GM19372 (cell line): ENCODE data around the gene LGMN.
"Not testable (repeated sequence)": the region's sequence is repeated elsewhere in the genome, so short reads cannot be mapped to it uniquely, and the experiment has no call there.

Experiments used
- ATAC-seq: cut with Tn5 transposase; IDR thresholded peaks from one replicate; pipeline ENCODE4 v1.9.1; 2021; ENCODE audit warnings: mild to moderate bottlenecking, low read depth, moderate library complexity; ENCODE audit not compliant: unreplicated experiment

The LGMN gene

DNA sequence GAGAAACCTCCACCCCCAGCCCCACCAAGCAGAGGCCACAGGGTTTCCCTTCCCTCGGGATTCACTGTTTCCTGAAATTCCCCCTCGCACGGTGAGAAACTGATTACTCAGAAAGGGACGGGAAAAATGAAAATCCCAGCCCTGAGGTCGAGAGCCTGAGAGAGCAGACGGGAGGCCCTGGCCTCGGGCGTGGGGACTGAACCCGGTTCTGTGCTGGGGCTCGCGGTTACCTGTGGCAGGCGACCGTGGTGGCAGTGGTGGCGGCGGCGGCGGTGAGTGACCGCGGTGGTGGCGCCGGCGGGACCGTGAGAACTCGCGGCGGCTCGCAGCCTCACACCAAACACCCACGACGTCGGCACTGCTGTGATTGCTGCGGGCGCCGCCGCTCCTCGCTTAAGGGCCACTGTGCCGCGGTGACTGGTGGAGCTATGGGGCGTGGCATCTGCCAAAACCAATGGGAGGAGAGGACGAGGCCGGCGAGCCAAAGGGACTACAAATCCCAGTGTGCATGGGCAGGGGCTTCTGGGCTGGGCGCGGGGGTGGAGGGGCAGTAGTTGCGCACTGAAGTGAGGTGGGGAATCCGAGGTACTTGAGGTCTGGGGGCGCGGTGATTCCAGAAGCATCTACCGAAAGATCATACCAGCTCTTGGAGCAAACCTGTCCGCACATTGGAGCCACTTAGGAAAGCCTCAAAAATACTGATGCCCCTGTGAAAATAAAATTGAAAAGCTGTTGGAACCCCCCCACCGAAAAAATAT lies at the start of gene LGMN:
Gene LGMN (minus strand): TSS at position 369 of the 758 bp plus-strand sequence. CDS start 15,841 bp downstream, outside the sequence.
- ATAC-seq: peak; percentile 77

DNA sequence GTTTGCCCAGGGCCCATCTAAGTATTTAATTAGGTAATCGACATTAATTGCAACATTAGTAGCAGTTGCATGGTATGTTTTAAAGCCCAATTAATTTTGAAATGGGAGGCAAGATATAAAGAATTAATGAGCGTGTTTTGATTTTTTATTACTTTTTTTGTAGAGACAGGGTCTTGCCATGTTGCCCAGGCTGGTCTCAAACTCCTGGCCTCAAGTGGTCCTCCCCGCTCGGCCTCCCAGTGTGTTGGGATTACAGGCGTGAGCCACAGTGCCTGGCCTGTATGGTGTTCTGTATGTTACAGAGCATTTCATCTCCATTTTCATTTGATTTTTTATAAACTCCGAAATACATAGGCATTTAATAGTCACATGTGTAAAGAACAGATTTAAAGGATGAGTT lies 46.5 kb upstream of the LGMN start:
- ATAC-seq: no peak

DNA sequence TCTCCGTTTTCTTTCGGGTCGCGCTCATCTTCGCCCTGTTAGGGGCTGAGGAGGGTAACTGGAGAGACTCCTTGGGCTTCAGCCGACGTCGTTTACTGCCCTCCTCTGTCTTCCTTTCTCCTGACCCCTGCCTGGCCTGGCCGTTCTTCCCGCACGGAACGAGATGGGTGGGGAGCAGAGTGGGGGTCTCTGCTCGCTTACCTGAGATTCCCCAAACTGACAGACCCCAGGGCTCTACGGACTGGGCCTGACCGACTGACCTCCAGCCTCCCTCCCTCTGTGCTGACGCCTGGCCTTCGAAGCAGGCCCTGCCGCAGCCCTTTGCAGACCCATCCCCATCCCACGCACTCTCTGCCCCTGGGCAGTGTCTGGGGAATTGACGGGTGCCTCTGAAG lies 46.1 kb upstream of the LGMN start:
- no peak for ATAC-seq

DNA sequence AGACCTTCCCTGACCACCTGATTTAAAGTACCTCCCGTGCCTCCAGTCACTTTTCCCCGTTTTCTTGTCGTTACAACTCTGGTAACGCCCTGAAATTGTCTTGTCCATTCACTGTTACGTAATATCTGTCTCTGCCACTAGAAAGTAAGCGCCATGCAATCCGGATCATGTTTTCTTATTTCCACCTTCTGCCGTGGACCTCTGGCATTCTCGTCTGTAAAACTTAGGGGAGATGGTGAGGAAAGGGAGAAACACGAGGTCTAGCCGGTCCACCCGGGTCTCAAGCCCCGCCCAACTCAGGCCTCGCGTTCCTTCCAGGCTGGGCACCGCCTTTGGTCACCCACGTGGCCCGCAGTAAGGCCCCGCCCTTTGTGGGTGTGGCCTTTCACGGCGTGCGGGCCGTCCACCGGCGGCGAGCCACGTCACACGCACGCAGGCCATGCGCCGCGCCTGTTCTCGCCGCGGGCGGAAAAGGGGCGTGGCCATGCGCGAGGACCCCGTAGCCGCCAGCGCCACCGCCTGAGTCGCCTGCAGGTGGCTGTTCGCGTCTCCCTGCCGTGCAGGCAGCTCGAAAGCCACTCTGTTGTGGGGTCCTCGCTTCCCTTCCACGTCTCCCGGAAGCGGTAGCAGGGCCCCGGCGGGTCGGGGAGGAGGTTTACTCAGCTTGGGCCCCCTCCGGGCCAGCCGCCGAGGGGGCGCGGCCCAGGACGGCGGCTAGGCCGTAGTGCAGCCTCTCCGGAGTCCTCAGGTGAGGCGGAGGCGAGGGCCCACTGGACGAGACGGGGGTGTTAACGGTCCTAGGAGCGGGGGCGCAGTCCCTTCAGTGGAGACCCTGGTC lies 45.5 kb upstream of the LGMN start, which contains the start of gene GOLGA5:
Gene GOLGA5 (plus strand): TSS at position 597 of the 838 bp plus-strand sequence. CDS start 3,133 bp downstream, outside the sequence.
- peak; percentile 91 for ATAC-seq

DNA sequence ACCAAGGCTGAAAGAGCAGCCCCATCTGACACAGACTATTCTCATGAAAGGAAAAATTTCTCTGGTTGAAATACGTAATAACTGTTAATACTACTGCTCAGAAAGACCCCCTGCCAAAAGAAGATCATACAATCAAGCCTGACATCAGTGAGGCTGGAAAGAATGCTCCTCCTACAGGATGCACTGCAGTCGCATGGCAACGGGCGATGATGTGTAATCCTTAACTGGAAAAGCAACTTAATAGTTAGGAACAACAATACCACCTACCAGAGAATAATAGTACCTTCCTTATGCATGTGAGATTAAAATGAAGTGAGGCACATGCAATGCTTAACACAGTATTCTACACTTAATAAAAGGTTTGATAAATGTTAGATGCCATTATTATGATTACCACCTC lies 44.5 kb upstream of the LGMN start:
- no peak for ATAC-seq

DNA sequence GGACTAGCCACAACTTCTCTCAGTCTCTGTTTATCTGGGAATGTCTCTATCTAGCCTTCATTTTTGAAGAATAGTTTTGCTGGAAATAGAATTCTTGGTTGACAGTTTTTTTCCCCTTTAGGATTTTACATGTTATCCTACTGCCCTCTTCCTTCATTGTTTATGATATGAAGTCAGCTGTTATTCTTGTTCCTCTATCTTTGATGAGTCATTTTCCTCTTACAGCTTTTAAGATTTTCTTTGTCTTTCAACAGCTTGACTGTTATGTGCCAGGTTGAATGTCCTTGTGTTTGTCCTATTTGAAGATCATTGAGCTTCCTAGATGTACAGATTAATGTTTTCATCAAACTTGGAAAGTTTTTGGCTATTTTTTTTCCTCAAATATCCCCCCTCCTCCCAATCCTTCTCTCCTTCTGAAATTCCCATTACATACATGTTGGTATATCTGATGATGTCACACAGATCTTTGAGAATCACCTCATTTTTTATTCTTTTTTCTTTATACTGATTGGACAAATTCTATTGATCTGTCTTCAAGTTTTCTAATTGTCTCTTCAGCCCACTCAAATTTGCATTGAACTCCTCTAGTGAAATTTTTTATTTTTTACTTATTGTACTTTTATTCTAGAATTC lies 41.1 kb upstream of the LGMN start:
- no peak for ATAC-seq

DNA sequence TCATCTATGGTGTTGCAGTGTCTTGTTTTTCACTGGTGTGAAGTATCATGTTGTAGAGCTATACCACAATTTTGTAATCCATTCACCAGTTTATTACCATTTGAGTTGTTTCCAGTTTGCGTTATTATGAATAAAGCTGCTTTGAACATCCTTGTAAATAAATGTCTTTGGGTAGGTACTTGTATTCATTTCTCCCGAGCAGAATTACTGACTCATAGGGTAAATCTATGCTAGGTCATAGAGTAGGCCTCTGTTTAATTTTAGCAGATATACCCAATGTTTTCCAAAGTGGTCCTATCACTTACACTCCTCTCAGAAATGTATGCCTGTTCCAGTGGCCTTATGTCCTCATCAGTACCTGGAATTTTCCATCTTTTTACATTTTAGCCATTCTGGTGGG lies 39.1 kb upstream of the LGMN start:
- ATAC-seq: no peak

DNA sequence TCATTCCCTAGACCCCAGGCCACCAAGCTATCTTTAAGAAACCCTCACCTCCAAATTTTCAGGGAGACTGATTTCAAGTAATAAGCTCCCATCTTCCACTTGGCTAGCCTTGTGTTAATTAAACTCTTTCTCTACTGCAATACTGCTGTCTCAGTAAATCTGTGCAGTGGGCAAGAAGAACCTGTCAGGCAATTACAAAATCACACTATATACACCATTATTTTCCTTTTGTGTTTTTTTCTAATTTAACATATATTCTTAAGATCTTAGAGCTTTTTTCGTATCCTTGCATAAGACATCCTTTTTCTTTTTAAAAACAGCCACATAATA lies 38.0 kb upstream of the LGMN start:
- ATAC-seq: no peak

DNA sequence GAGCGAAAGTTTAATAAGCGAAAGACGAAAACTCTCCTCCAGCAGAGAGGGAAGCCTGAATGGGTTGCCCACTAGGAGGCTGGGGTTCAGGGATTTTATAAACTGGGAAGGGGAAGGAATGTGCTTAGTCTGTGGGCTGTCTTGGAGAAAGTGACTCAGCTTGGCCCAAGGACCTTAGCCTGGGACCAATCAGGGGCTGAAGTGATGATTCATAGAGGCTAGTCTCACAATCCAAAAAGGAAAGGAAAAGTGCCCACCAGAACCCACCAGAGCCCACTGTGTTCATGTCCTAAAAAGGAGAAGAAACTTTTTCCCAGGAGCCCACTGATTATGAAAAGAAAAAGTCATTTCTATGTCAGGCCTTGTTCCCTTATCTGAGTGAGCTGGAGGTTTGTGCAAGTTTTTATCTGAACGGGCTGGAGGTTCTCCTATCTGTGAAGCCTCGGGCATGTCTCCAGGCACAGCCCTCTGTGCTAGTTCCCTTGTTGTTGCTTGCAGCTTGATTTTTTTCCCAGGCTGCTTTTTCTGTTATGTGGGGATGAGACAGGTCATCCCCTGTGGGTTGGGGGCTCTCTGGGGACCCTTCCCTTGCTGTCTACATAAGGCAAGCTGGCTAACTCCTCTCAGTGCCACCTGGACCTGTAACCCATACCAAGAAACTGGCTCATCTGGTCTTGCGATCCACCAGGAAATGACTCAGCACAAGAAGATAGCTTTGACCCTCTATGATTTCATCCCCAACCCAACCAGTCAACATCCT lies 37.4 kb upstream of the LGMN start:
- no peak for ATAC-seq

DNA sequence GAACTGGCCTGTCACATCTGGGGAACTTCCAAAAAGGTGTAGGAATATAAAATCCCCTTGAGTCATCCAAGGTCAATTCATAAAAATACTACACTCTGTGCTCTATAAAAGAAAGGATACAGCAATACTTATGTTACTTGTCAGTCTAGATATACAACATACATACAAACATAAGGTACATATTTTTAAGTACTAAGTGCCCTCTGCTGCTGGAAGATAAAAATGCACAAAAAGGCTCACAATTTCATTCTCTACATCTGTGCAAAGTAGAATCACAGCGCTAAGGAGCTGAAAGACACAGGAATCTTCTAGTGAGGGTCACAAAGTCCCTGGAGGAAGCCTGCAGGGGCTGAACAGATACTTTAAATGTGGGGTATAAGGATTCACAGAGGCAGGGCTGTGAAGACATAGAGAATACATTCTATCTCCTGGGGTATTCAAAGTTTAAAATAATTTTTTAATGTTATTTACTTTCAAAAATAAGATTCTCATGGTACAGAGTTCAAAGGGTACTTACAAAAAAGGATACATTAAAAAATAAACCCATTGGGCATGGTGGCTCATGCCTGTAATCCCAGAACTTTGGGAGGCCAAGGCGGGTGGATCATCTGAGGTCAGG lies 35.5 kb upstream of the LGMN start:
- ATAC-seq: no peak

DNA sequence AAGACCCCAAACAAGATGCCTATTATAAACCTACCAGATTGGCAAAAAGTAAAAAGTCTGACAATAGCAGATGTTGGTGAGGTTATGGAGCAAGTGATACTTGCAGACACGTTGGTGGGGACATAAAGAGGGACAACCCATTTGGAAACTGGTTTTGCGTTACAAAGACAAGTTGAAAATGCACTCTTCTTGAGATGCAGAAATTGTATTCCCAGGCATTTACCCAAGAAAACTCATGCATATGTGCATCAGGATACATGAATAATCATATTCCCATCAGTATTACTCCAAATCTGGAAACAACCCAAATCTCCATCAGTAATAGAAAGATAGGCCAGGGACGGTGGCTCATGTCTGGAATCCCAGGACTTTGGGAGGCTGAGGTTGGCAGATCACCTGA lies 32.9 kb upstream of the LGMN start:
- no peak for ATAC-seq

DNA sequence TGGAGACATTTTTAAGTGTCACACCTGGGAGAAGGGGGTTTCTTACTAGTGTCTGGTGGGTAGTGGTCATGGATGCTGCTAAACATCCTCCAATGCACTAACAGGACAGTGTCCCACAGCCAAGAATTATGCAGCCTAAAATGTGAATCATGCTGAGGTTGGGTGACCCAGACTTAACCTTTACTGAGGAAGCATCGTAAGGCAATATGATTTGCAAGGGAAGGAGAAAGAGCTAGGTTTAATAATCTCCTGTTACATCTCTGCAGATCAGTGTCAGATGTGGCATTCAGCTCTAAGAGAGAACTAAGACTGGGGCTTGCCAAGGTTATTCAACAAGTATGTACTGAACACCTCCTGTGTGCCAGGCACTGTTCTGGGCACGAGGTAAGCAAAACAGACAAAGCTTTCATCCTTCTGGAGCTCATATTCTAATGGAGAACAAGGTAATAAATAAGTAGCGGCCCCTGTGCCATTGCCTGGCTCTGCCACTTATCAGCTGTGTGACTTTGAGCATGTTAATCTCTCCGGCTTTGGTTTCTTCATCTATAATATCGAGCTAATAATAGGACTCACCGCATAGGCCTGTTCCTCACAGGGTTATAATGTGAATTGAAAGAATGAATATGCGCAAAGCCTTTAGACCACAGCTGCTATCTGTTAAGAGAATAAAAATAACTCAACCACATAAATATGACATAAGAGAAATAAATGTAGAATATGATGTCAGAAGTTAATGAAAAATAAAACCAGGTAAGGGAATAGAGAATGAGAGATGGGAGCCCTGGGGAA lies 32.2 kb upstream of the LGMN start:
- no peak for ATAC-seq

DNA sequence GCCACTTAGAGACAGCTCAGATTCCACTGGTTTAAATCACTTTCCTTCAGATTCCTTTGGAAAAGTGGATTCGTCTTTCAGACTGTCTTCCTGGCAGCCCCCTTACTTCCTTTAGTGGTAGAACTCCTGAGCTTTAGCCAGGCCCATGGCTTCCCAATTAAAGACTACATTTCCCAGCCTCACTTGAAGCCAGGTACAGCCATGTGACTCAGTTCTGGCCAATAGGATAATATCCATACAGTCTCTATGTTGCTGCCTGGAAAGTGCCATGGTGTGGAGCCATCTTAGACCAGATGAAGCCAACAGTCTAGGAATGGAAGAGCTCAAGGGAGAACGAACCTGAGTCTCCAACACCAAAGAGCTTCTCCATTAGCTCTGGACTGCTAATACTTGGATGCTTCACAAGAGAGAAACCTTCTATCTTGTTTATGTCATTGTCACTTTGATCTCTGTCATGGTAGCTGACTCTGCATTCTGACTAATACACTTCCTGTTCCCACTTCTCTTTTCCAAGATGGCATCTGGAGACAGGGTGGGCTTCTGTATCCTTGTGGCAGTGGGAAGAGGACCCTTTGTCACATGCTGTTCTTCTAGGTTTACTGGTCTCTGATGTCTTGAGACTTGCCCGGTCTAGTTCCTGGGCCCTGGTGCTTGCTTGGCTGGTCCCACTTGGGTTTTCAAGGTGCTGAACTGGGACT lies 30.6 kb upstream of the LGMN start:
- not testable (repeated sequence) for ATAC-seq

DNA sequence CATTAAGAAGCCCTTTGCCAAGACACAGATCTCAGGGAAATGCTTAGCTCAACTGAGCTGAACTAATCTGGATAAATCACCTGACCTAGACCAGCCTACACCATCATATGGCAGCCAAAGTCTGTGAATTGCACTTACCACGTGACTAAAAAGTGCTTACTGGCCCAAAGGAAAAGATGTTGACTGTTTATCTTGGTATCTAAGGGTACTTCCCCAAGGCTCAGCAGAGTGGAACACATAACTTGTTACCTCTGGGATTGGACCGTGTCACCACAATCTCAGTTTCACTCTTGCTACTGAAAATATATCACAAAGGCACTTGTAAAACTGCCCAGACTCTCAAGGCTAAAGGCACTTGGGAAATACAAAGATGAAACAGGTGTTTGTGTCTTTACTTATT lies 26.9 kb upstream of the LGMN start:
- ATAC-seq: peak; percentile 93

DNA sequence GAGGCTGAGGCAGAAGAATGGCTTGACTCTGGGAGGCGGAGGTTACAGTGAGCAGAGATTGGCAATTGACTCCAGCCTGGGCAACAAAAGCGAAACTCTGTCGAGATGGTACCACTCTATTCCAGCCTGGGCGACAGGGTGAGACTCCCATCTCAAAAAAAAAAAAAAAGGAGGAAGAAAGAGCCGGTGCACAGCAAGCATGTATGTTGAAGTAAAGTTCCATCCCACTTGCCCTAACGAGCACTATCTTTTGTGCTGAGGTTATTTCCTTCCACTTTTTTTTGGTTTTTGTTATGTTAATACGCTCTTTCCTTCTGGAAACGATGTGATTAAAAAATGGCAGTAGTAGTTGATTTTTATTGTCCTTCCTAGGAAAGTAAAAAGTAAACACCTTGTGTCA lies 26.1 kb upstream of the LGMN start:
- ATAC-seq: no peak

DNA sequence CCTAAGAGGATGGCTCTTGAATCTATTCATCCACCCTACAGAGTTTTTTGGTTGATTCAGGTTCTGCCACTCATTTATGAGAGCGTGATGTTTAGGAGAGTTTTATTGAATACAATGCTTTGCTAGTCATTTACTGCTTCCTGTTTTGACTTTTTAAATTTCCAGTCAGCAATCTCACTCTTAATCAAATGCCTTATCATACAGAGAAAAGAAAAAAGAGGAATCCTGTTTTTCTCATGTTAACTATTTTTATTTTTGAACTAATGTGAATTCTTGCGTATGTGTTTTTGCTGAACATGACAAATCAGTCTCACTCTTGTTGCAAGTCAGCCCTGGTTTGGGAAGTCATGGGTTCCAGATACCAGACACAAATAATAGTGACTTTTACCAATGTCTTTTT lies 22.1 kb upstream of the LGMN start:
- no peak for ATAC-seq

DNA sequence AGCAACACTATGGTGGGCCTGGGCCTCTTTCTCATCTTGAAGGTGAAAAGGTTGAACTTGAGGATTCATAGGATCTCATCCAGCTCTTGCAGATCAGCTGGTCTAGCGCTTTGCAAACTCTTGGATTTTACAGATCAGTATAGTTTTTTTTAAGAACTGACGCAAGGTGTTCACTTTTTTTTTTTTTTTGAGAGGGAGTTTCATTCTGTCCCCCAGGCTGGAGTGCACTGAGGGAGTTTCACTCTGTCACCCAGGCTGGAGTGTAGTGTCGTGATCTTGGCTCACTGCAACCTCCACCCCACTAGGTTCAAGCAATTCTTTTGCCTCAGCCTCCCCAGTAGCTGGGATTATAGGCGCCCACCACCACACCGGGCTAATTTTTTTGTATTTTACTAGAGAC lies 20.4 kb upstream of the LGMN start:
- peak; percentile 2 for ATAC-seq

DNA sequence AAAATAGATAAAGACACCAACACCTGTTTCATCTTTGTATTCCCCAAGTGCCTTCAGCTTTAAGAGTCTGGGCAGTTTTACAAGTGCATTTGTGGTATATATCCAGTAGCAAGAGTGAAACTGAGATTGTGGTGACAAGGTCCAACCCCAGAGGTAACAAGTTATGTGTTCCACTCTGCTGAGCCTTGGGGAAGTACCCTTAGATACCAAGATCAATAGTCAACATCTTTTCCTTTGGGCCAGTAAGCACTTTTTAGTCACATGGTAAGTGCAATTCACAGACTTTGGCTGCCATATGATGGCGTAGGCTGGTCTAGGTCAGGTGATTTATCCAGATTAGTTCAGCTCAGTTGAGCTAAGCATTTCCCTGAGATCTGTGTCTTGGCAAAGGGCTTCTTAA lies 19.8 kb upstream of the LGMN start:
- ATAC-seq: peak; percentile 87
